Prostate gland (tissue), 2 donors: ENCODE data around the gene TLK2.

Experiments used
- CTCF ChIP-seq, 4 experiments: fragments of 200-600 bp in 2 of 4; fragments of 450-650 bp in 2 of 4; sonication (generic) in 2 of 4; IDR thresholded peaks; 1 replicate in 3 of 4; 2 replicates in 1 of 4; pipeline ENCODE4 v1.5.1; 2016 to 2019; ENCODE audit warnings: antibody characterized with exemption in 4 of 4, mild to moderate bottlenecking in 2 of 4, moderate library complexity in 2 of 4
- POLR2A ChIP-seq: fragments of 450-650 bp; IDR thresholded peaks from one replicate; pipeline ENCODE4 v1.6.1; 2016; ENCODE audit warnings: antibody characterized with exemption, mild to moderate bottlenecking
- POLR2AphosphoS5 ChIP-seq: sonication (generic); formaldehyde crosslinking; IDR thresholded peaks from one replicate; pipeline ENCODE4 v1.6.1; 2017; ENCODE audit warnings: antibody characterized with exemption

DNA sequence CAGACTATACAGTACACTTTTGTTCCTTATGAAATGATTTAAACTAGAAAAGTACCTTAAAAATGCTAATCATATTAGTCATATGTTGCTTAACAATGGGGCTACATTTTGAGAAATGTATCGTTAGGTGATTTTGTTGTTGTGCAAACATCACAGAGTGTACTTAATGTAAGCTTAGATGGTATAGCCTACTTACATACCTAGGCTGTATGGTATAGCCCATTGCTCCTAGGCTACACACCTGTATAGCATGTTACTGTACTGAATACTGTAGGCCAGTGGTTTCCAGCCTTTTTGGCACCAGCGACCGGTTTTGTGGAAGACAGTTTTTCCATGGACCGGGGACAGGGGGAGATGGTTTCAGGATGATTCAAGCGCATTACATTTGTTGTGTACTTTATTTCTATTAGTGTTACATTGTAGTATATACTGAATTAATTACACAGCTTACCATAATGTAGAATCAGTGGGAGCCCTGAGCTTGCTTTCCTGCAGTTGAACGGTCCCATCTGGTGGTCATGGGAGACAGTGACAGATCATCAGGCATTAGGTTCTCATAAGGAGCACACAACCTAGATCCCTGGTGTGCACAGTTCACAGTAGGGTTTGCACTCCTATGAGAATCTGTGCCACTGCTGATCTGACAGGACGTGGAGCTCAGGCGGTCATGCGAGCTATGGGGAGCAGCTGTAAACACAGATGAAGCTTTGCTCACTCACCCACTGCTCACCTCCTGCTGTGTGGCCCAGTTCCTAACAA, 113.9 kb downstream of the TLK2 start:
- no peak for TF ChIP-seq CTCF (IDR thresholded peaks at IDR 0.05)
- no peak for TF ChIP-seq POLR2A
- no peak for TF ChIP-seq POLR2AphosphoS5
